ENCODE data around the gene DLGAP1.

The DLGAP1 gene

DNA sequence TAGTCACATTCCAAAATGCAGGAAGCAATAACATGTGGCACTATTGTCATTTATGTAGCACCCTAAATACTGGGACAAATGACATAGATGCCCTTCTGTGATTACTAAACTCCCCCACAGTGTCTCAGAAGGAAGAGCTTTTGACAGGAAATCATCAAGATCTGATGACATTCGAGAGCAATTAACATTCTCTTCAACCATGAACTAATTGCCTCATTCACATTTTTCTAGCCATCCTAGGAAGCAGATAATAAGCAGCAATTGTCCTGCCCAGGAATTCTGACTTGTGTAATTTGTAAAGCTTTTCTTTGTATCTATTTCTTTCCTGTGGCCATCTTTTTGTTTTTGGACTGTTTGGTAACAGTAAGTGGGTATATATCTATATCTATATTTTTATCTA lies 712.6 kb downstream of the DLGAP1 start:
- no peak for DNase-seq

DNA sequence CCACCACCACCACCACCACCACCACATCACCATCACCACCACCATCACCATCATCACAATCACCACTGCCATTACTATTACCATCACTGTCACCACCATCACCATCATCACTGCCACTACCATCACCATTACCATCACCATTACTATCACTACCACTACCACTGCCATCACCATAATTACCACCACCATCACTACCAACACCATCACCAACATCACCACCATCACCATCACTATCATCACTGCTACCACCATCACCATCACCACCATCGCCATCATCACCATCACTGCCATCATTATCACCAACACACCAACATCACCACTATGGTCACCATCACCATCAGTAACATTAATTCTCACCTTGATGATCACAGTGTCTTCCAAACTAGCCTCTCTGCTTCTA lies 713.8 kb downstream of the DLGAP1 start:
- DNase-seq, result no peak

DNA sequence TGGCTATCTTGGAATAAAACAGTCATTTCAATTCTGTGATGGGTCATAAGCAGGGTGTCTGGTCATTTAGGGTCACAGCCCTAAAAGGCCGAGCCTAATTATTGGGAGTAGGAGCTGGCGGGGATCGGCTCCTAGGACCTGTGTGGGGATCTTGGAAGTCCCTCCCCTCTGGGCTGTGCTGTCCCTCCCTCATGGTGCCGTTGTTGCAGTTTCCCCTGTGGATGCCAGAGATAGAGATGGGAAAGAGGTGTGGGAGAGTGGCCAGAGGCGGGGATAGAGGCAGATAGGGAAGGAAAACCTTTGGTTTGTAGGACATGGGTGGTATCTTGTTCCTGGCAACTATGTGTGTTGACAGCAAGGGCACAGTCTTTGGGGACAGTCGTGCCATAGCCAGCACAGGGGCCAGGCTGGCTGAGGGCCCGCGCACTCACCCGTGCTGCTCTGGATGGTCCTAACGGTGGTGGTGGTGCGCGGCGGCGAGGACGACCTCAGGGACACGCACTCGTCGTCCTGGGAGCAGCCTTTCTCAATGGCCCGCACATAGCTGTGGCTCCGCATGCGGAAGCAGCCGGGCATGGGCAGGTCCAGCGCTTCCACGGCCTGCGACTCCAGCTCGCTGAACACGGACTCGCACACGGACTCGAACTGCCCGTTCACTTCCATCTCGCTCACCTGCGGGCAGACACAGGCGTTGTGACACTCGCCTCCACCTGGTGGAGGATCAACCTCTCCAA lies 726.2 kb downstream of the DLGAP1 start:
- DNase-seq, result no peak

DNA sequence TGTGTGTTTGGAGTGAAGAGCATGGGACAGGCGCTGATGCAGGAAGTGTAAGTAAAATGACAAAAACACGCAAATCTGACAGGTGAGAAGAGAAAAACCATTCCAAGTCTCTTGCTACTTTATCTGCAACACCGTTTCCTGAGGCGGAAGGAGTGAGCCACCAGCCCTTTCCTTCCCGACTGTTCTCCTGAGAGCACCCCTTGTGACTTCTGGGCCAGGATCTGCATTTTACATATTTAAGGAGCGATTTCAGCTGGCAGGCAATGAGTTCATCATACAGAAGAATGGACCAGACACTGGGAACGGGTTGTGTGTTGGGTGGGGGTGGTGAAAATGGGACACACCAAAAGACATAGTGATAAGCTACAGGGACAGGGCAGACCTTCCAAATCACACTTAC lies 727.8 kb downstream of the DLGAP1 start:
- DNase-seq, result no peak

DNA sequence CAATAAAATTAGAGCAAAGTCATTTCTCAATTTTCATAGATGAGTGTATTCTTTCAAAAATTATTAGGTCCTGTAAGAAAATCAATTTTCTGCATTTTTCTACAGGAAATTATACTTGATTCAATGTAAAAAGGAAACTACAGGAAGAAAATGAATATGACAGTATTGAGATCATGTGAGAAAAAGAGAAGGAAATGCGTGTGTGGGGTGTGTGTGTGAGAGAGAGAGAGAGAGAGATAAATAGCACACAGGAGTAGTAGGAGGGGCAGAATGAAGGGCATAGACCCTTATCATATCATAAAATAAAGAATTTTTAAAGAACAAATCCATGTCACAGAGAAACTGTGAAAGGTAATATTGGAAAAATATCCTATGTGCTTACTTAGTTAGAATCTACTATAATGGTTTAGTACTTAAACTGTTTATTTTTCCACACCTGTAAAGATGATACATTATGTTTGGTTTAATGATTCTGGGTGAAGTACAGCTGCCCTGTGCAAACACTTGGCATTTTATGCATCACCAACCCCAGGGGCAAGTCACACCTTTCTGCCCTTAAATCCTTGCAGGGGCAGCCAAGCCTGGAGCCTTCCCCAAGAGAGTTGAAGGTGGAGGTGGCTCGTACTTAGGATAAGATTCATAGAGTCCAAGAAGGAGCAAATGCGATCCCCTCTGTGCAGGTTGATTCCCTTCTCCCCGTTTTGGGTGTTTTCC lies 728.7 kb downstream of the DLGAP1 start:
- DNase-seq, result no peak

DNA sequence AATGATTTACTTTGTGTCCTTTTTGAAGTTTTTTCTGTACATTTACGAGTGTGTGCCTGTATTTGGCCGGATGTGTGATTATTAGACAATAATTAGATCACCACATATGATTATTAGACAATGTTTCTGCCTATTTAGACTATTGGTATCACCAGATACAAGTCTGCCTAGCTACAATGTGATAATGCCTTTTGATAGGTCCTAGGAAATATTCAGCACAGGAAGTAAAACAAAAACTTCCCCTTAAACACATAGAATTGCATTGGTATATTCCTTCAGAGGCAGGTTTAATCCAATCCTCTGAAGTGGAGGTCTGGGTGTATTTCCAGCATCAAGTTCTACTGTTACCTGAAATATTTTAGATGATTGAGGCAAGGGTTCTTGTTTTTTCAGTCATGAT lies 730.0 kb downstream of the DLGAP1 start:
- DNase-seq, result no peak

DNA sequence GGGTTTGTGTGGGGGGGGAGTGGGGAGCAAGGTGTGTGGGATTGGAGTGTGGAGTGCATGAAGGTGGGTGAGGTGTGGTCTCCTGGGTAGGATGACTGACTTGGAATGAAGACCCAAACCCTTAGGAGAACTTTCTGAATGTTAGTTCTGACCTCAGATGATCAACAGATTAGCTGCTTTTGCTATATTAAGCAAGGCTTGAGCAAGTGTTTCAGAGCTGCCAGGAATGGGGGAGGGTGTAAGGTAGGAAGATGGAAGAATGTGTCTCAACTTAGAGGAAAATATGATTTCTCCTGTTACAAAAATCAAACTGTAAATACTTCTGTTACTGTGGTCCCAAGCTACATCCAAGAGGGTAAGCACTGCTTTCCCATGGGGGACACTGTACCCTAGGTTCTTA lies 731.6 kb downstream of the DLGAP1 start:
- no peak for DNase-seq

DNA sequence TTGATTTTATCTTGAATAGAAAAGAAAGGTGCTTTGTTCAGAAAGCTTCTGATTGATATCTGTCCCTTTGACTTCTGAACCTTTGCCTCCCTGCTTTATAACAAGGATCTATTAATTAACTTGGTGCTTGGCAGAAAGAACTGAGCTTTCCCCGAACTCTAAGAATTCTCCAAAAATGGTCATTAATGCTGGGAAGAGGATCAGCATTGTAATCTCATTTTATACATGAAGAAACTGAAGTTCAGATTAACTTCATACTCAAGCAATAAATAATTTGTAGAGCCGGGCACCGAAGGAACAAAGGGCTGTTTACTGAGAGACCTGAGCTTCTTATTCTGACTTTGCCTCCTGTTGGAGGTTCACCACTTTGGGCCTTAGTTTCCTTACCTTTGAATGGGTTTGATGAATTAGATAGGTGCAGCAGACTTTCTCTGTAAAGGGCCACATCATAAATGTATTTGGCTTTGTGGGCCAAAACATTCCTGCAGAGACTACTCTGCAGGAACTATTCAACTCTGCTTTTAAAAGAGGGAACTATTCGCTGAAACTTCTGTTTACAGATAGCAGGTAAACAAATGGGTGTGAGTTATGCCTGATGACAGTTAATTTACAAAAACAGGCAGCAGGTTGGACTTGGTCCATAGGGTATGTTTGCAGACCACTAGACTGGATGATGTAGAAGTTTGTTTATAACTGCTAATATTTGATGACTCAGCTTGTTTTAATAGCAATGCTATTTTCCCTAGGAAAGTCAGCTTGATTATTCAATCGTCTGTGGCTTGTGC lies 732.3 kb downstream of the DLGAP1 start:
- DNase-seq, result no peak

DNA sequence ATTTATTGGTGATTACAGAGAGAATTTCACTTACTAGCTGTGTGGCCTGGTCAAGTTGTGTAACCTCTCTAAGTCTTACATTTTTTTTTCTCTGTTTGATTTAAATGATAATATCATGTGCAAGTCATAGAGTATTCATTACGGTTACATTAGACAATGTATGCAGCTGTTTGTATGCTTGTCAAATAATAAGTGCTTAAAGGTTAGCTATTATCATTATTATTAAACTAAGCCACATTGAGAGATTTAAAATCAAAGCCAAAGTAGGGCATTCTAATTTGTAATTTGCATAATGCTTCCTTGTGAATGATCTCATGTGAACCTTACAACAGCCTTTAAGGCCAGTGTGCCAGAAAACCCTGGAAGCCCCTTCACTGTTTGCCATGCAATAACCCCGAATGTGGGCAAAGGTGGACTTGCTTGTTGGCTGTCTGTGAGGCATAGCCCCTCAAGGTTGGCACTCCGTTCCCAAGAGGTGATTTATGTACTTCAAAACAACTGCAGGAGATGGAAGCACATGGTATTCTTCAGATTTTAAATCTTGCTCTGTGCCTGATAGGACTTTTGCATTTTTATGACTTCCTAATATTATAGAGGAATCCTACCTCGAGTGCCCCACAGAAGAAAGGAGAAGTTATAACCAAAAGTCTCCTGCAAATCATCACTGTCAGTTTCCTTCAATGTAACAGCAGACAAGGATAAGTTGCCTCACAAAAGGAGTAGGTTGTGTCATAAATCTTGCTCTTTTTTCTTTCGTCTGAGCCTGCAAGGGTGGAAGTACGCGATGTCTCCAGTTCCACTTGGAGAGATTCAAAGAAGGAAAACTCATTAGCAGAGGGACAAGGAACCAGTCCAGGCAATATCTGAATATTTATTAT lies 733.1 kb downstream of the DLGAP1 start:
- DNase-seq, result no peak

DNA sequence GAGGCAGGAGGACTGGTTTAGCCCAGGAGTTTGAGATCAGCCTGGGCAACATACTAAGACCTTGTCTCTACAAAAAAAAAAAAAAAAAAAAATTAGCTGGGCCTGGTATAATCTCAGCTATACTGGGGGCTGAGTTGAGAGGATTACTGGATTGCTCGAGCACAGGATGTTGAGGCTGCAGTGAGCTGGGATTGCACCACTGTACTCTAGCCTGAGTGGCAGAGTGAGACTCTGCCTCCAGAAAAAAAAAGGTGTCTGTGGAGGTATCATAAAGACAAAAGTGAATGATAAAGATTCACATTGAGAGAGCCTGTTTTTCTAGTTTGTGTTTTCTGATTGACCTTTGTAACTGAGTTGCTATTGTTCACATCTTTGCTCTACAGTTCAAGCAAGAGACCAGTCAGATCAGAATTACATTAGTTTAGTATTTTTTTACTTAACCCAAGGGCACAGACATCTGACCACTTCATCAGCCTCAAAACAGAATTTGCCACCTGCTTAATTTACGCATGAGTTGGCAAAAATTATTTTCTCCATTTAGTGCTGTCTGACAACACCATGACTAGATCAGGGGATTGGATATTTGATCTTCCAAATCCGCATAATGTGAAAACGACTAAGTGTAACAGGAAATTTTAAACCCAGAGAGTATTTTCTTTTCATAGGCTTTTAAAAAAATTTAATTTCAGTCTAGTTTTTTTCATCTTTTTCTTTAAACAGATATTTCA lies 734.1 kb downstream of the DLGAP1 start:
- no peak for DNase-seq

DNA sequence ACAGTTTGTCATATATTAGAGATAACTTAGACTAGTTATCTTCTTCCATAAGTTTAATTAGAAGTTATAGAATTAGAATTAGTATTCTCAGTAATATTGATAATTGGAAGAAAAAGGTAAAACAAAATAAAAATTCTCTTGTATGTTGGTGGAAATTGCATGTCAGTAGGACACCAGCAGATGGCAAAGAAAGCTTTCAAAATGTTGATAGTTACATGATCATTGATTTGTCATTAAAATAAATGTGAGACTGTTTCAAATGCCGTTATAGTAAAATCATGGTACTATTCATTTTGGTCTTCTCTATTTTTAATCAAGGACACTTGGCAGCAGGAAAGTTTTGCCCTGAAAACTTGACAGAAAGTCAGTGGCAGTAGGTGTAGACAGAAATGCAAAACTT lies 734.9 kb downstream of the DLGAP1 start:
- no peak for DNase-seq

DNA sequence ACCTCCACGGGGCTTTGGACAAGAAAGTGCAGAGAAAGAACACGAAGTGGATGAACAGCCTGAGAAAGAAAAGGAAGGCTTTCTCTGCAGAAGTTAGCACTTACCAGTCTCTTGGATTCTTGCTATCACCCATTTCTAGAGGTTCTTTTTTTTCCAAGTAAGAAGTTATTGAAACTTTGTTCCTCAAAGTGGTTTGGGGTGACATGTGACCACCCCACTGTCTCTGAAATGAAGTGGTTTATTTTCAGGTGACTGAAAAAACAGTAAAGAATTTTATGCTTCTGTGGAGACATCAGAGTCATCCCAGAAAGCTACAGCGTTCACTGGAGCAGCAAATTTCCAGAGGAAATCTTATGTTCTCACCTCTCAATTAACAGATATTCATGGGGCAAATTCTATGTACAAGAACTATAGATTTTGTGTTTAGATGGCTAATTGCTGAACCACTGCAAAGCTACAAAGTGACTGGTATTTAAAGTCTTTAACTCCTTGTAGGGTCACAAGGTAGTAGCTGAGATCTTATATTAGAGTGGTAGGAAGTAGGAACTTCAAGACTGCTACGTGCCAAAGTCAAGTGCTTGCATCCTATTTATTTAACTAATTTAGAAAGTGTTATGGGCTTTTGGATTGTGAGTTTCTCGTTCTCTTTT lies 737.6 kb downstream of the DLGAP1 start:
- DNase-seq, result no peak

DNA sequence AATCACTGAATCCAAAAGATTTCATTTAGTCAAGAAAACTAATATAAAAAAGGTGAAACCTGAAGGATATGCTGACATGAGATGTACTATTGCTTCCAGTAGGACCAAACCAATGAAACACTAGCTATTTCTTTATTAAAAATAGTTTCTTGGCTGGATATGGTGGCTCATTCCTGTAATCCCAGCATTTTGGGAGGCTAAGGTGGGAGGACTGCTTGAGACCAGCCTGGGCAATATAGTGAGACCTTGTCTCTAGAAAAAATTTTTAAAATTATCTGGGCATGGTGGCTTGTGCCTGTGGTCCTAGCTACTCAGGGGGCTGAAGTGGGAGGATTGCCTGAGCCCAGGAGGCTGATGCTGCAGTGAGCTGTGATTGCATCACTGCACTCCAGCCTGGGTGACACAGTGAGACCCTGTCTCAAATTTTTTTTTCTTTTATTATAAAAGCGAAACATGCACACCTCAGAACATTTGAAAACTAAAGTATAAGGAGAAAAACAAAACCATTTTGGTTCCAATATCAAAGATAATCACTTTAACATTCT lies 738.9 kb downstream of the DLGAP1 start:
- DNase-seq, result no peak

DNA sequence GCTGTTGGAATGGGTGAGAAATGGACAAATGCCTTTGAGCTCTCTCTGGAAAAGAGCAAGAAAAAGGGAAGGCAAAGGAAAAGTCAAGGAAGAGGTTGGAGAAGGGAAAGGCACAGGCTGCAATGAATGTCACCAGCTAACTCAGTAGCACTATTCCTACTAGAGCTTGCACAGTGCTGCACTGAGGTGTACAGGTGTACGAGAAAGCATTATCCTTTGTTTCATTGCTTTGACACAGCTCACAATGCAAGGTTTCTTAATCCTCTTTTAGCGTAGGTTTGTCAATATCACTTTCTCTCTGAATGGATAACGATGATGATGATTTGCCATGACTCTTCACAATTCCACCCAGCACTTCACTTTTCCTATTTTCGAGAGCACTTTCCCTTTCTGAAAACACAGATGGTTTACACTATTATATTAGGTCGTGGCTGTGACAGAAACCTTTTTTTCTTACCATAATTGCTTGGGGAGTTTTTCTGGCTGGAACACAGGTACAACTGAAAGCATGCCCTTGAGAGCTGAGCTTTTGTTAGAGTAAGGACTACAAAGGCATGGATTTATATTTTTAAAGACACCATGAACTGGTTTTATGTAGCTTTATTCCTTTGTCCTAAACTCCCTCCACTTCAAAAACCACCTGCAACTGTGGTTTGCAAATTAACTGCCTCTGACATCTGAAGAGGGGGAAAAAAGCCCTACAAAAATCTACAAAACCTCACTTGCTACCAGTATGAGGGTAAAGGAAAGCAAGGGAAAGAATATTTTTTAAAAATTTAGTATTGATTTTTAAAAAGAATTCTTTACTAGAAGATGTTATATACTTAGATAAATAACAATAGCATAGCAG lies 739.7 kb downstream of the DLGAP1 start:
- DNase-seq, result no peak

DNA sequence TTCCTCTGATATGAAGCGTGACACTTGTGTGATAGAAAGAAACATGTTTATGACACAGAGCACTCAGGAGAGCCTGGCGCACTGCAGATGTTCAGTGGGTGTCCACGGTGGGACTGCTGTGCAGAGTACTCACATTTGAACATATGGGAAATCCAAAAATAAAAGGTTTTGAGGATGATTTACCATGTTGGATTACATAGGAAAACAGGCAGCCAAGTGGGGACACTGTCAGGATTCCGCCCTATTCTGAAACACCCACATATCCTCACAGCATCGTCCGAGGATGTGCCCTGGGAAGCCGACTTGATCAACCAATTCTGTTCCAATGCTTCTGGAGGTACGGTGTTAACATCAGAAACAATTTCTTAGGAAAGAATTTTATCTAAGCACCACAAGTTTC lies 741.4 kb downstream of the DLGAP1 start:
- no peak for DNase-seq

DNA sequence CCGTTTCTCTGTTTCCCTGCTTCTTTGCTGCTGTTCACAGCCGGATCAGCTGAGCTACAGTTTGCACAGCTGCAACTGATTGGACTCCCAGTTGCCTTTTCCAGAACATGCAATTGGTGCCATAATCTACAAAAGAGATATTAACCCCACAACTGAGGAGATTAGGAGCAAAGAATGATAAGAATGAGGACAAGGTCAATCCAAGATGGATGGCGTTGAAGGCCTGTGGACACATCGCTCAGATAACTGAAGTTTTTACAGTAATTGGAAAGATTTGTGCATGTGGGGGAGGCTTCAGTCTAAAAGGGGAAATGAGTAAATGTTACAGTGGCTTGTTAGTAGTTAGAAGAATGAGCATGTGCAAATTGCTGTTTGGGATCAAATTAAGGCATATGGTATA lies 741.9 kb downstream of the DLGAP1 start:
- no peak for DNase-seq

DNA sequence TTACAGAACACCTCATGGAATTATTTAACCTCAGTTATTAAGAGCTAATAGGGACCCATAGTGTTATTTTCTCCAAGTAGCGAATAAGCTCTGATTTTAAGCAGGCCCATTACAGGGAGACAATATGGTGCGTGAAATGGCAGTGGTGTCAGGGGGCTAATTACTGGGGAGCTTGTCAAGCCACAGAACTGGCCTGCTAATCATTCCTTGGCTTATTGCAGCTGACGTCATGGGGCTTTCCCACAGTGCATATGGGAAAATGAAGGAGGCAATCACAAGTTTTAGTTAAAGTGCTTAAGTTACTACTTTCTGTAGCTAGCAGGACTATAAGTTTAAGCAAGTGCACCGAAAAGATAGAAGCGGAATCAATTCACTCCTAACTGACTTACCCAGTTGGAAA lies 742.6 kb downstream of the DLGAP1 start:
- DNase-seq, result no peak

DNA sequence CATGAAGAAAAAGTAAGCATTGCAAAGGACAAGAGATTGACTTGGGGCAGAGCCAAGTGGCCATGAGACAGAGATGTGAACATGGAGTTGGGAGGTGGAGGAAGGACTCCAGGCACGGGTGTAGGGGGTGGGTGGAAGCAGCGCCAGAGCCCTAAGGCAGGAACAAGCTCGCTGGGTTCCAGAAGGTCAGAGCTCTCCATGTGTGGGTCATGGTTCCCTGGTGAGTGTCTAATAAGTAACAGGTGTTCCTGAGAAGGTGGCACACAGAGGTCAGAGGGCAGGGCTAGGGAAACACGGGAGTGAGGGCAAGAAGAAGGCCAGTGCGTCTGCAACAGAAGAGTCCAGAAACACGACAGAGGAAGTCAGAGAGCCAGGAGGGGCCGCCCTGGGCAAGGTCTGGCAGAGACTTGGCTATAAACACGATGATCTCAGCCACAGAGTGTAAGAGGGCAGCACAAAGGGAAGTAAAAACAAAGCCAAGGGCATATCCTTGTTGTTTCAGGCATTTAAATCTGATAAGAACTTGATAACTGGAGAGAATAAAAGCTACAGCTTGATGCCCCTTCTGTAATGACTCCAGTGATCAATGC lies 744.3 kb downstream of the DLGAP1 start:
- no peak for DNase-seq

DNA sequence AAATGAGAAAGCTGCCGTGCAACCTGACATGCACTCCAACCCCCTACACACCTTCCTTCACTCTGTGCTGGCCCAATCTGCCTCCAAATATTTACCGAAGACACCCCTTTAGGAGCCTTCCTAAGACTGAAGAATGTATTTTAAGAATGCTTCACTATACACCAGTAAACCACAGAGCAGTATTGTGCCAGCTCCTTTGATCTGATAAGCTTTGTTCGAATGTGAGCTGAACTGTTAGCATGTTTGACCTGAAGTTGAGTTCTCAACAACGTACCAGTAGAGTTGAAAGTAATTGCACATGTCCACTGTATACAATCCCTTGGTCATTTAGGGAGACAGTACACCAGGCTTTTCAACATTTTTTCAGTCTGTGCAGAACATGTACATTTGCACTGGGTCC lies 745.9 kb downstream of the DLGAP1 start:
- DNase-seq, result no peak

Data from CD4-positive, alpha-beta T cell treated with Interleukin-21 for 1 hour (primary cell).